Activated naive CD8-positive, alpha-beta T cell treated with anti-CD3 and anti-CD28 coated beads, Interleukin-2, amount 10 ng/mL, durations not matched to agents 7 days and 5 days (primary cell): ENCODE measurements around the gene RBMS3. TPM values are rescaled to one million over a fixed set of nuclear protein-coding genes. Genes with fewer than 3 reads are reported as not detected.
"Not testable (repeated sequence)": the region's sequence is repeated elsewhere in the genome, so short reads cannot be mapped to it uniquely, and the experiment has no call there.

Source experiments
- ATAC-seq: fragments of 150-1000 bp; cut with Tn5 transposase; one replicate; pipeline ENCODE4 v1.10.0; 2021; ENCODE audit warnings: low read depth, moderate library complexity
- POLR2A ChIA-PET: fragments of 350-600 bp; sonication (Branson Sonifier 250); formaldehyde crosslinking; loops from one replicate; lab custom pipeline; 2021; ENCODE audit warnings: antibody characterized with exemption; lab: Charles Lee
- DNase-seq: peaks from one replicate; pipeline ENCODE4 v3.0.0; 2021
- H3K27ac Mint-ChIP-seq: one replicate; pipeline ENCODE4 v1.8.0; 2022; ENCODE audit warnings: mild to moderate bottlenecking, mixed read lengths
- H3K27me3 Mint-ChIP-seq: one replicate; pipeline ENCODE4 v1.8.0; 2022; ENCODE audit warnings: mild to moderate bottlenecking, moderate library complexity, mixed read lengths
- H3K36me3 Mint-ChIP-seq: one replicate; pipeline ENCODE4 v1.8.0; 2021; ENCODE audit warnings: mild to moderate bottlenecking, mixed read lengths
- H3K4me1 Mint-ChIP-seq: one replicate; pipeline ENCODE4 v1.8.0; 2021; ENCODE audit warnings: mixed read lengths
- H3K4me3 Mint-ChIP-seq: one replicate; pipeline ENCODE4 v1.8.0; 2022; ENCODE audit warnings: mild to moderate bottlenecking, moderate library complexity, mixed read lengths
- H3K9me3 Mint-ChIP-seq: one replicate; pipeline ENCODE4 v1.8.0; 2021; ENCODE audit warnings: mixed read lengths
- total RNA-seq, 2 experiments: library from RNA; stranded (reverse); gene quantifications; one replicate each; pipeline ENCODE4 v1.2.3, GENCODE V29; 2021

The RBMS3 gene
- total RNA-seq, 2 experiments from 2014 or later = 0.58 to 0.74 TPM

DNA sequence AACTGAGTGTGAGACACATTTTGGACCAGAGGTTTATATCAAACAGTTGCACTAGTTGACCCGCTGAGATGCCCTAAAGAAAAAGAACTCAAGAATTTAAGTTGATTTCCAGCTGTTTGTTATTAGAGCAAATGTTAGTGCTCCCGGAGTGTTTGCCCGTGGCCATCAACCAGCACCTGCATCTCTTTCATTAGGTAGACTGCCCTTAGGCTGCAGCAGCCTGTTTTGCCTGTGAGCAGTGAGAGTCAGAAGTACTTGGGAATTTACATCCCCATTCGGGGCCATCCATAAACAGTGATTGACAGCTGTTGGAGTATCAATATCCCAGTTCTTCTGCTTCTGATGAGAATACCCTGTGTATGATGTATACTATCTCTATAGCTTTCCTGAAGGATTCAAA lies 492.6 kb downstream of the RBMS3 start:
- Mint-ChIP-seq H3K36me3 (no peaks in the 10 kb centered on the region), H3K27me3 (peaks cover 4% of the 10 kb centered on the region), H3K4me3 (no peak overlapping the region), H3K9me3 (no peaks in the 10 kb centered on the region), H3K4me1 (no peaks in the 10 kb centered on the region), H3K27ac (no peak overlapping the region)
- ATAC-seq (no peak), DNase-seq (no peak)
- POLR2A ChIA-PET = no interaction called here

DNA sequence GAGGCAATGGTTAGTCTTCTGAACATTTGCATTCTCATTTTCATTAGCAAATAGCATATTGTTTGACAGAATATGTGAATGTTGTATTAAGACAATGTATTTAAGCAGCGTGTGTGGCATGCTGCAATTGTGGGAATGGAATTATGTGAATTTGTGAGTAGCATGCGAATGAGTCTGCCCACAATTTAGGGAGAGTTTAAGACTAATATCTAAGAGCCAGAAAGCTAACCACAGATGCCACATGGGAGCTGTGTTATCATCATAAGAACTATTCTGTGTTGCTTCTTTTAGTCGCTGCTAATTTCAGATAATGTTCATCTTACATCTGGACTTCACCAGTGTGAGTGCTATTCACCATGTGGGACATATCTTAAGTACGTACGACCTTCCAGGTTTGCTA lies 494.5 kb downstream of the RBMS3 start:
- no peak overlapping the region for H3K27ac Mint-ChIP-seq
- POLR2A ChIA-PET = no interaction called here
- H3K27me3 Mint-ChIP-seq = no peaks in the 10 kb centered on the region
- no peak for DNase-seq
- no peaks in the 10 kb centered on the region for H3K36me3 Mint-ChIP-seq
- no peaks in the 10 kb centered on the region for H3K9me3 Mint-ChIP-seq
- ATAC-seq = no peak
- no peak overlapping the region for H3K4me3 Mint-ChIP-seq
- no peaks in the 10 kb centered on the region for H3K4me1 Mint-ChIP-seq

DNA sequence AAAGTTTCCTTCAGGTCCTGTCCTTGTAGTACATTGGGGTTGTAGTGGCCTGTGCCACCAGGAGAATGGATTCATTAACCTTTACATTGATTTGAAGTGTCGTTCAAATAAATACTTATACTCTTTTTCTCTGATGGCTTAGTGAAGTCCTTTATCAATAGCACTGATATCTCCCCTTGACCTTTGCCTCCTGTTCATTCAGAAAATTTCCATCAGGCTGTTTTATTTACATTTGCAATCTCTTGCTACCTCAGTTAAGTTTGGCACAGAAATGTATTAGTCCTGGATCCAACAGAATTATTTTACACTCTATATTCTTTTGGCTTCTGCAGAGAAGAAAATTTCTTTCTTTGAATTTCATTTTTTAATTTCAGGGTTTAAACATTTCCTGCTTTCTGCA lies 497.0 kb downstream of the RBMS3 start:
- Mint-ChIP-seq H3K36me3 (no peaks in the 10 kb centered on the region), H3K27ac (no peak overlapping the region), H3K4me3 (no peak overlapping the region), H3K27me3 (no peaks in the 10 kb centered on the region), H3K9me3 (peaks cover 2% of the 10 kb centered on the region), H3K4me1 (no peaks in the 10 kb centered on the region)
- DNase-seq = no peak
- no peak for ATAC-seq
- POLR2A ChIA-PET = no interaction called here

DNA sequence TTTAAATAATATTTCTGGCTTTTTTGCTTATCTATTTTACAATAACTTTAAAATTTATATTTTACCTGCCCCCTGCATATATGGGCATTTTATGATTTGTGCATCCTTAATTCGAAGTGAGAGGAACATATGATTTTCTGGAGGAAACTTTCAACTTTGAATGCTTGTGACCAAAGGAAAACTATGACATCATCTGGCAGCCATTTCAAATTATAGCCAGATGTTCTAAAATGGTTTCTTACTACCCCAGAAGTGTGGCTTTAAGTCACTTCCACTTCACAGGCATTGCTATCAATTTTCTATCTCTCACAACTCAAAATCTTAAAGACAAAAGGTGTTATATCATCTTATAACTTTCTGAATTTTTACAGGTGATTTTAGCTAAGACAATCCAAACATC lies 508.8 kb downstream of the RBMS3 start:
- Mint-ChIP-seq H3K36me3 (no peaks in the 10 kb centered on the region), H3K4me1 (no peaks in the 10 kb centered on the region), H3K27ac (no peak overlapping the region), H3K27me3 (no peaks in the 10 kb centered on the region), H3K9me3 (no peaks in the 10 kb centered on the region), H3K4me3 (no peak overlapping the region)
- POLR2A ChIA-PET = no interaction called here
- DNase-seq (no peak), ATAC-seq (no peak)

DNA sequence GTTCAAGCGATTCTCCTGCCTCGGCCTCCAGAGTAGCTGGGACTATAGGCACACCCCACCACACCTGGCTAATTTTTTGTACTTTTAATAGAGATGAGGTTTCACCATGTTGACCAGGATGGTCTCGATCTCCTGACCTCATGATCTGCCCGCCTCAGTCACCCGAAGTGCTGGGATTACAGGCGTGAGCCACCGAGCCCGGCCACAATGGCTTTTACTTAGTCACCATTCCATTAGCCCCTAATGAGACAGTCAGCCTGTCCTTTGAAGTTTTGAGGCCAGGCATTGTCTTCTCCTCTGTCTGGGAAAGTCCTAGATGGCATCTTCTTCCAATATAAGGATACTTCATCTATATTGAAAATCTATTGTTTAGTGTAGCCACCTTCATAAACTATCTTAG lies 515.9 kb downstream of the RBMS3 start:
- Mint-ChIP-seq H3K4me1 (no peaks in the 10 kb centered on the region), H3K9me3 (no peaks in the 10 kb centered on the region), H3K36me3 (no peaks in the 10 kb centered on the region)

DNA sequence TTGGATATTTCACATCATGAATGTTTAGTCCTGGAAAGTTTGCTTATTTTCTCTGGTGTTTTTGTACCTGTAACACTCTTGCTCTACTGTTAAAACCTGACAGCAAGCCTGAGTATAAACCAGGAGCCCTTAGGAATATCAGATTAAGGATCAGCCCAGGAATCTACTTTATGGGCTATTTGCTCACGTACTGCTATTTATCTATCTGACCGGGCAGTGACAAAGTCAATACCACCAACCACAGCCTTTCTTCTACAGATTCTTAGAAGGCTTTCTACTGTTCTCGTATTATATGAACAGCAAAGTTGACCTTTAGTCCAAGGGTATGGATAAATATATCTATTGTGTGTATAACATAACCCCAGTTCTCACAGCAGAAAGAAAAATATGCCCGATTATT lies 521.2 kb downstream of the RBMS3 start:
- POLR2A ChIA-PET = no interaction called here
- no peak for ATAC-seq
- Mint-ChIP-seq H3K27me3 (no peaks in the 10 kb centered on the region), H3K4me3 (no peak overlapping the region), H3K27ac (no peak overlapping the region), H3K36me3 (no peaks in the 10 kb centered on the region), H3K9me3 (no peaks in the 10 kb centered on the region), H3K4me1 (no peaks in the 10 kb centered on the region)
- DNase-seq = no peak

More for the DNA sequence above, 515.9 kb downstream of the RBMS3 start:
- POLR2A ChIA-PET = no interaction called here
- ATAC-seq = no peak
- Mint-ChIP-seq H3K4me3 (no peak overlapping the region), H3K27ac (no peak overlapping the region), H3K27me3 (no peaks in the 10 kb centered on the region)
- DNase-seq = no peak

DNA sequence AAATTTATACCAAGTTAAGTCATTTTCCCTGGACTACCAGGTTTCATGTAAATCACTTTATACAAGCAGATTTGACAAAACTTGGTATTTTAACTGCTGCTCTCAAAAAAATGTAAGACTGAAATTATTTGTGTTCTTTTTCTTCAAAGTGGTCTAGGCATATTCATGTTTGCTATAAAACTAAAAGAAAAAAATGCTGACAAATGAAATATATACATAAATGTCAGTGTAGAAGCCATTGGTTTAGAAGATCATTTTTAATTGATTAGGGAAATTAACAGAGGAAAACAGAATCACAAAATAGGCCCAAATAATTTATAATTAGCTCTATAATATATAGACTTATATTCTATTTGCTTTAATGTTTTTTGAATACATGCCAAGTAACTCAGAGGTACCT lies 523.2 kb downstream of the RBMS3 start:
- Mint-ChIP-seq H3K36me3 (no peaks in the 10 kb centered on the region), H3K4me3 (no peak overlapping the region), H3K4me1 (no peaks in the 10 kb centered on the region), H3K9me3 (no peaks in the 10 kb centered on the region), H3K27me3 (peaks cover 2% of the 10 kb centered on the region), H3K27ac (no peak overlapping the region)
- no peak for DNase-seq
- no peak for ATAC-seq
- POLR2A ChIA-PET = no interaction called here

DNA sequence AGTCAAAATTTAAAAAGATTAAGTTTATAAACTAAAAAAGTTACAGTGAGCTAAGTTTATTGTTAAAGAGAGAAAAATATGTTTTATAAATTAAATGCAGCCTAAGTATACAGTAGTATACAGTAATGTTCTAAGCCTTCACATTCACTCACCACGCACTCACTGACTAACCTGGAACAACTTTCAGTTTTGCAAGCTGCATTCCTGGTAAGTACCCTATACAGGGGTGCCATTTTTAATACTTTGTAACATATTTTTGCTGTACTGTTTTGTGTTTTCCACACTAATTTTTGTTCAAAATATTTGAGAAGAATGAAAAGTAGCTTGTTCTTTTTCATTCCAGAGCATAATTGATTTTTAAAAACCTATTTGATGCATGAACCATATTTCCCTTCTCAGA lies 524.9 kb downstream of the RBMS3 start:
- no peak for DNase-seq
- no peak for ATAC-seq
- Mint-ChIP-seq H3K9me3 (no peaks in the 10 kb centered on the region), H3K4me3 (no peak overlapping the region), H3K36me3 (no peaks in the 10 kb centered on the region), H3K27me3 (peaks cover 2% of the 10 kb centered on the region), H3K4me1 (no peaks in the 10 kb centered on the region), H3K27ac (no peak overlapping the region)
- POLR2A ChIA-PET = no interaction called here

DNA sequence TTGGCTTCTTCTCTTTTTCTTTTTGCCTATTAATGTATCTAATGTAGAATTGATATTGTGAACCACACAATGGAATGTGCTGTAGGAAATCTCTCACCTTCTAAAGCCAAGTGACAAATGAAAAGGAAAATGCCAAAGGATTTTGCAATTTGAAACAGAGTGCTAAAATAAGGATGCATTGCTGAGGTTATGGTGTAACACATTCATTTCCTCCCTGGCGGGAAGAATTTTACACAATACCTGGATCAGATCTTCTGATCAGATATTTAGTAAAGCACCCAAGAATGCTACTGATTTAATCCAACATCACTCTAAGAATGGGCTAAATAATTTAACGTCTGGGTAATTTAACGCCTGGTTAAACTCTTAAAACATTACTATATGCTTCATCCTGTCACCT lies 527.5 kb downstream of the RBMS3 start:
- H3K27me3 Mint-ChIP-seq, DNase-seq, H3K4me1 Mint-ChIP-seq, POLR2A ChIA-PET, H3K9me3 Mint-ChIP-seq, H3K36me3 Mint-ChIP-seq, H3K4me3 Mint-ChIP-seq, ATAC-seq, H3K27ac Mint-ChIP-seq: not testable (repeated sequence)

DNA sequence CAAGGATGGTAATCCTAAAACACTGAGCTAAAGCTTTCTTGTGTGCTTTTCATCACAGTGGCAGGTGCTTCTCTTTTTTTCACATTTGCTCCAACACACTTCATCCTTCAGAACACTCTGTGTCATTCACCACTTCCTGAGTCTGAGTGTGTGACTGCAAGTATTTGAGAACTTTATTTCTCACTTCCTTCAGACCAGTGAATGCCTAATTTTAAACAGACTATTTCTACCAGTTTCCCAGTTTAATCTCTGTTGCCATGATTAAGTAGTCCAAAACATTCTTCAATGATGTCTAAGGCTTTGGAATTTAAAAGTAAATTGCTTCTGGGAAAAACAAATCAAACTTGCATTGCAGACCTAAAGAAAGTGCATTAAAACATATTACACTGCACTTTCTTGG lies 541.2 kb downstream of the RBMS3 start:
- no peak overlapping the region for H3K27ac Mint-ChIP-seq
- H3K4me3 Mint-ChIP-seq = no peak overlapping the region
- H3K4me1 Mint-ChIP-seq = peaks cover 2% of the 10 kb centered on the region
- no peak for DNase-seq
- no peak for ATAC-seq
- POLR2A ChIA-PET = no interaction called here
- H3K36me3 Mint-ChIP-seq = no peaks in the 10 kb centered on the region
- peaks cover 3% of the 10 kb centered on the region for H3K27me3 Mint-ChIP-seq
- no peaks in the 10 kb centered on the region for H3K9me3 Mint-ChIP-seq

DNA sequence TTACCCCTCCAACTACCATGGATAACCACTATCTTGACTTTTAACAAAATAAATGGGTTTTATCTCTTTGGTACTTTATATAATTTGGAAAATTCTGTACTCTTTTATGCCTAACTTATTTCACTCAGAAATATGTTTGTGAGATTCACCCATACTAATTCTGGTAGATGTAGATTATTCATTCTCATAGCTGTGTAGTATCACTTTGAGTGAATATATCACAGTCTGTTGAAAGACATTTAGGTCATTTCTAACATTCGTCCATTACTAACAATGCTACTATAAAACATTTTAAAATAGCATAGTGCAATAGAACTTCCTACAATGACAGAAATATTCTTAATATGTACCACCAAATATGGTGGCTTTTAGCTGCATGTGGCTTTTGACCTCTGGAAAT lies 542.4 kb downstream of the RBMS3 start:
- ATAC-seq = no peak
- POLR2A ChIA-PET = no interaction called here
- Mint-ChIP-seq H3K9me3 (no peaks in the 10 kb centered on the region), H3K36me3 (no peaks in the 10 kb centered on the region), H3K4me3 (no peak overlapping the region), H3K4me1 (peaks cover 2% of the 10 kb centered on the region), H3K27me3 (peaks cover 3% of the 10 kb centered on the region), H3K27ac (no peak overlapping the region)
- DNase-seq = no peak

DNA sequence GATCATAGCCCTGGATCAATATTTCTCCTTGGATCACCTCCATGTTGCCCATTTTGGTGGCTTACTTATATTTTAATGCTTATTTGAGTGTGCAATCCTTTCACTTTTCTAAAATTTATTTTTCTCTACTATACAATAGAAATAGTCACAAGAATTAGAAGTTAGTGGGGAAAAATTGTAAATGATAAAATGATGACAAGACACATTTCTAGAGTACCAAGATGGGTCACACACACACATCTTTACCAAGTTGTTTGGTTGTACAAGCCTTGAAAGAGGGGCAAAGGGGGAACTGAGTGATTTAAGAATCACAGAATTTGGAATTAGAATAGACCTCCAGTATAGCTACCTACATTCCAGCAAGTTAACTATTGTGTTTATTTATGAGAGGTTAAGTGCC lies 545.8 kb downstream of the RBMS3 start:
- ATAC-seq (no peak), DNase-seq (no peak)
- Mint-ChIP-seq H3K4me3 (no peak overlapping the region), H3K36me3 (no peaks in the 10 kb centered on the region), H3K4me1 (peaks cover 2% of the 10 kb centered on the region), H3K27ac (no peak overlapping the region), H3K9me3 (no peaks in the 10 kb centered on the region), H3K27me3 (no peaks in the 10 kb centered on the region)
- POLR2A ChIA-PET = no interaction called here

DNA sequence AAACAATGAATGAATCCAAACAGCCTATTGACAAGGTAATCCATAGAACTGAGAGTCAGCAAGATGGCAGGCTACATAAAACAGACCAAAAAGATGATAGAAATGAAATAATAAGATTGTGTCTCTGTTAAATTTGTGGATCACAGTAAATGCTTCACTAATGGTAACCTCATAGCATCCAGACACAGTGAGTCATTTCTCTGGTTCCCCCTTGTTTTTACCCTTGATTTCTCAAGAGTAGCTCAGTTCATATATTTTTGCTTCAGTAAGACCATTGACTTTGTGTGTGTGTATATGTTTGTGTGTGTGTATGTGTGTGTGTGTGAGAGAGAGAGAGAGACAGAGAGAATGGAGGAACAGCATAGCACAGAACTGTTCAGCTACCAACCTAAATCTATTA lies 546.9 kb downstream of the RBMS3 start:
- H3K9me3 Mint-ChIP-seq = no peaks in the 10 kb centered on the region
- POLR2A ChIA-PET = no interaction called here
- DNase-seq (no peak), ATAC-seq (no peak)
- no peaks in the 10 kb centered on the region for H3K27me3 Mint-ChIP-seq
- H3K27ac Mint-ChIP-seq = no peak overlapping the region
- no peak overlapping the region for H3K4me3 Mint-ChIP-seq
- no peaks in the 10 kb centered on the region for H3K4me1 Mint-ChIP-seq
- H3K36me3 Mint-ChIP-seq = no peaks in the 10 kb centered on the region

DNA sequence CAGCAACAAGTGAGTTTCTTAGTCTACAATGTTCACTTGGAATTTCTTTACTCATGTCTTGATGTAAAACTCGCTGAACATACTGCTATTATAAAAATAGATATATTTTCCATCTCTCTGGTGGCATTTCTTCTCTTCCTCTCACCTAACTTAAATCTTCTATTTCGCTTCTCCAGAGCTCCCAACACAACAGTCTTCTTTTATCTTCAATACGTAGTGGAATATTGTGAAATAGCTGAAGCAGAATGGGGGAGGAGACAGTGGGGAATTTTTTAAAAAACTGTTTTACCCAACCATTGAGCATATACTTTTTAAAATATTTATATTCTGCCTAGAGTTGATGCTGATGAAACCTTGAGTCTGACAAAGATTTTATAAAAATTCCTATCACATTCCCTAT lies 548.5 kb downstream of the RBMS3 start:
- DNase-seq (no peak), ATAC-seq (no peak)
- Mint-ChIP-seq H3K27me3 (peaks cover 2% of the 10 kb centered on the region), H3K9me3 (no peaks in the 10 kb centered on the region), H3K27ac (no peak overlapping the region), H3K36me3 (no peaks in the 10 kb centered on the region), H3K4me1 (no peaks in the 10 kb centered on the region), H3K4me3 (no peak overlapping the region)
- POLR2A ChIA-PET = no interaction called here

DNA sequence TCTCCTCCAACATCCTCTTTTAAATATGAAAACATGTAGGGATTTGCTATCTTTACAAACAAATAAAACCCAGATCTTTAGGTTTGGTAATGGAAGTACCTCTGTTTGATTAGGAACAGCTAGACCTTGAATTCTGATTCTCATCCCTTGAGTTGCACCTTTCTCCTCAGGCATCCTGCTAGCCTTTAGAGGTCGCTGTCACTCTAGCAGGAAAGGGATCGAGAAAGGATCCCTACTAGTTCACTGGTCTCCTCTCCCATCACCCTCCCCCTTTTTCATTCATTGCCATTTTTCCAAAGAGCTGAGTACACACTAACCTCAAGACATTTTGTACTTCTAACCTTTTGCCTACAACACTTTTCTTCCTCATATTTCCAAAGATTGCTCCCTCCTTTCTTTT lies 569.8 kb downstream of the RBMS3 start:
- Mint-ChIP-seq H3K4me1 (no peaks in the 10 kb centered on the region), H3K36me3 (no peaks in the 10 kb centered on the region), H3K27me3 (no peaks in the 10 kb centered on the region), H3K4me3 (no peak overlapping the region), H3K27ac (no peak overlapping the region), H3K9me3 (no peaks in the 10 kb centered on the region)
- DNase-seq (no peak), ATAC-seq (no peak)
- POLR2A ChIA-PET = no interaction called here
